HG03280 (cell line): ENCODE measurements around the gene KCNJ12.
"Not testable (repeated sequence)": the region's sequence is repeated elsewhere in the genome, so short reads cannot be mapped to it uniquely, and the experiment has no call there.

ENCODE experiments used
- ATAC-seq: cut with Tn5 transposase; IDR thresholded peaks from one replicate; pipeline ENCODE4 v1.9.1; 2021; ENCODE audit warnings: mild to moderate bottlenecking, moderate library complexity; ENCODE audit not compliant: unreplicated experiment

KCNJ12 gene

DNA sequence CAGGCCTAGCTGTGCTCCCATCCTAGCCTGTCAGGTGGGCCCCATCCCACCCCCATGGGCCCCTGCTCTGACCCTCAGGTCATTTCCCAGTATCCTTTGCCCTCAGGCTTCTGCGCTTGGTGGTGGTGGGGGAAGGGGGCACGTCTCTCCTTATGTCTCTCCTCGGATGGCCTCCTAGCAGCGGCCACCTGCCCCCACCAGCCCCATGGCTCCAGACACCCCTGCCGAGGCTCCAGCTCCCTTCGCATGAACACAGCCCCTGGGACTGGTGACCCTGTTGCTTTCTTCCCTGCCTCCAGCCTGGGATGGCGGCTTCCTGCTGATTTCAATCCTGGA, 27.3 kb upstream of the KCNJ12 start:
- ATAC-seq = not testable (repeated sequence)

GRCh38 chr17:21349358-21350050, 26.7 kb upstream of the KCNJ12 start:
- not testable (repeated sequence) for ATAC-seq

- ATAC-seq = not testable (repeated sequence)
These were observed 25.7 kb upstream of the KCNJ12 start for GRCh38 chr17:21350495-21350894.

- ATAC-seq = no peak
These were observed 24.6 kb upstream of the KCNJ12 start for GRCh38 chr17:21351366-21352065.

- ATAC-seq = no peak
These were observed 23.8 kb upstream of the KCNJ12 start for GRCh38 chr17:21352221-21352980.

- ATAC-seq = no peak
These were observed 23.2 kb upstream of the KCNJ12 start for GRCh38 chr17:21352981-21353265.

GRCh38 chr17:21353326-21354010, 22.7 kb upstream of the KCNJ12 start:
- no peak for ATAC-seq

- no peak for ATAC-seq
These were observed 21.3 kb upstream of the KCNJ12 start for GRCh38 chr17:21354796-21355385.

GRCh38 chr17:21355586-21355985, 20.6 kb upstream of the KCNJ12 start:
- no peak for ATAC-seq

DNA sequence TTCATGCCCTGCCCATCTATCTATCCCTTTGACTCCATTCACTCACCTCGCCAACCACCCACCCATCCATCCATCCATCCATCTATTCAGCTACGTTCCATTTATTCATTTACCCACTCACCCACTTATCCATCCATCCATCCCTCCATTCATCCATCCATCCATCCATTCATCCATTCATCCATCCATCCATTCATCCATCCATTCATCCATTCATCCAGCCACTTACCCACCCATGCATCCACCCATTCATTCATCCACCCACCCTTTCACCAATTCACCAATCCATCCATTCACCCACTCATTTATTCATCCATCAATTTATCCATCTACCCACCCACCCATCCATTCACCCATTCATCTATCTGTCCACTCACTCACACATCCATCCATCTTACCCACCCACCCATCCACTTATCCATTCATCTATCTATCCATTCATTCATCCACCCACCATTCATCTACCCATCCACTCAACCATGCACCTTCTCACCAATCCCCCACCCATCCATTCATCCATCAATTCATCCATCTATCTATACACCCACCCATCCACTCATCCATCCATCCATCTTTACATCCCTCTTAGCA, 19.5 kb upstream of the KCNJ12 start:
- no peak for ATAC-seq

DNA sequence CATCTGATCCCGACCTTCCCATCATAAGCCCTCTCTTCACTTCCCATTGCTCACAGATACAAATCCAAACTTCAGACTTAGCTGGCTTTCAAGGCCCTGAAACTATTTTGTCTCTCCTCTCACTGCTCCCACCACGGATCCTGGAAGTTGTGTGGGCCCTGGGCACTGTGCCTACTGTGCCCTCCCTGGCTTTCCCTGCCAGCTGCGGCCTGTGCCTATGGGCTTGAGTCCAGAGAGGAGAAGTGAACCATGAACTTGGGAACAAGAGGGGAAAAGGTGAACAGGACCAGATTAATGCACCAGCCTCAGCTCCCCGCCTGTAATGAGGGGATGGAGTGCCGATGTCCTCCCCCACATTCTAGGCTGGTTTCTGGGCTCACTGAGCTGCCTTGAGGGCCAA, 18.9 kb upstream of the KCNJ12 start:
- no peak for ATAC-seq

GRCh38 chr17:21357696-21358656, 18.2 kb upstream of the KCNJ12 start:
- no peak for ATAC-seq

GRCh38 chr17:21358682-21359482, 17.3 kb upstream of the KCNJ12 start:
- no peak for ATAC-seq

- no peak for ATAC-seq
These were observed 16.7 kb upstream of the KCNJ12 start for GRCh38 chr17:21359483-21359840.

- ATAC-seq = no peak
These were observed 16.1 kb upstream of the KCNJ12 start for GRCh38 chr17:21360048-21360447.

- ATAC-seq = no peak
These were observed 14.9 kb upstream of the KCNJ12 start for GRCh38 chr17:21361020-21361809.

GRCh38 chr17:21362331-21362931, 13.7 kb upstream of the KCNJ12 start:
- ATAC-seq = no peak
